HL-60 (cell line): ENCODE results near the gene KLF3.

Experiments
- DNase-seq, 2 experiments: peaks; one replicate each; pipeline ENCODE4 v3.0.0-alpha.2; 2010 to 2020; ENCODE audit warnings: low read depth in 1 of 2, low spot score in 1 of 2
- H3K27ac ChIP-seq: fragments of 250-450 bp; sonication (Bioruptor Pico); replicated peaks from 2 replicates; pipeline ENCODE4 v1.5.1; 2020; ENCODE audit warnings: mild to moderate bottlenecking, moderate library complexity
- H3K27me3 ChIP-seq: fragments of 250-450 bp; sonication (Bioruptor Pico); 2 replicates; pipeline ENCODE4 v1.5.1; 2021; ENCODE audit warnings: mild to moderate bottlenecking, moderate library complexity; ENCODE audit not compliant: insufficient read depth, poor library complexity, severe bottlenecking
- H3K4me3 ChIP-seq: replicated peaks from 2 replicates; pipeline ENCODE4 v1.5.1; 2011; ENCODE audit warnings: mild to moderate bottlenecking, control low read depth, low read length; ENCODE audit not compliant: insufficient read depth
- GABPA ChIP-seq: IDR thresholded peaks from 2 replicates; pipeline ENCODE4 v1.6.1; 2012; ENCODE audit warnings: low read depth
- POLR2AphosphoS5 ChIP-seq: IDR thresholded peaks from 2 replicates; pipeline ENCODE4 v1.6.1; 2012; ENCODE audit warnings: low read depth
- SPI1 ChIP-seq: IDR thresholded peaks from 2 replicates; pipeline ENCODE4 v1.6.1; 2012; ENCODE audit warnings: low read depth, mild to moderate bottlenecking, borderline replicate concordance
- TF ChIP-seq, protein P1 (sequence below): IDR thresholded peaks from 2 replicates; pipeline ENCODE4 v1.6.1; 2012; ENCODE audit warnings: low read depth; ENCODE audit not compliant: insufficient replicate concordance
- TF ChIP-seq, protein P2 (sequence below): IDR thresholded peaks from one replicate; pipeline ENCODE4 v1.5.1; 2011; ENCODE audit warnings: low read length, control low read depth, inconsistent platforms; ENCODE audit not compliant: insufficient read depth

KLF3 gene

DNA sequence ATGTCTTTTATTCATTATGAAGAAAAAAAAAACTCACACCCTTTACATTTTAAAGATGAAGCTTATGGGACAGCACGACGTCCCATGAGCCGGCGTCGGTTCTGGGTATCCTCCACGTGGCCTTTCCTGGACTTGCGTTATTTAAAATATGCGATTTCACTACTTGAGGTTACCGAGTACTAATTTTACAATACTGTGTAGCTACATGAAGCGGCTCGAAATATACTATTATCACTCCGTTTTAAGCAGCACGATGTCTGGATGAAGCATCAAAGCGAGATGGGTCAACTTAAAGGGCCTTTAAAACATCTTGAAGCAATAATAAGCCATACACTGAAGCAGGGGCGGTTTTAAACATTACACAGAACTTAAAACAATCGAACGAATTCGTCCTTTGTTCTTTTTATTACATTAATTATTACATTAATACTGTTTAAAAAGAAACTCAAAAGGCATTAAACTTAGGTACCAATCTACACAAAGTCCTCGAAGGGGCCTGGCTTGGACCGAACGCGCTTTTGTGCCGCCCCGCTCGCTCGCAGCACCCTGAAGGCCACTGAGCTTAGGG is 1.4 kb upstream of the KLF3 start:
- no peaks in the 10 kb centered on the region for H3K27me3 ChIP-seq
- peak overlapping the region; percentile 82 for H3K27ac ChIP-seq
- peak overlapping the region; percentile 59 for H3K4me3 ChIP-seq
- TF ChIP-seq, protein P1, sequence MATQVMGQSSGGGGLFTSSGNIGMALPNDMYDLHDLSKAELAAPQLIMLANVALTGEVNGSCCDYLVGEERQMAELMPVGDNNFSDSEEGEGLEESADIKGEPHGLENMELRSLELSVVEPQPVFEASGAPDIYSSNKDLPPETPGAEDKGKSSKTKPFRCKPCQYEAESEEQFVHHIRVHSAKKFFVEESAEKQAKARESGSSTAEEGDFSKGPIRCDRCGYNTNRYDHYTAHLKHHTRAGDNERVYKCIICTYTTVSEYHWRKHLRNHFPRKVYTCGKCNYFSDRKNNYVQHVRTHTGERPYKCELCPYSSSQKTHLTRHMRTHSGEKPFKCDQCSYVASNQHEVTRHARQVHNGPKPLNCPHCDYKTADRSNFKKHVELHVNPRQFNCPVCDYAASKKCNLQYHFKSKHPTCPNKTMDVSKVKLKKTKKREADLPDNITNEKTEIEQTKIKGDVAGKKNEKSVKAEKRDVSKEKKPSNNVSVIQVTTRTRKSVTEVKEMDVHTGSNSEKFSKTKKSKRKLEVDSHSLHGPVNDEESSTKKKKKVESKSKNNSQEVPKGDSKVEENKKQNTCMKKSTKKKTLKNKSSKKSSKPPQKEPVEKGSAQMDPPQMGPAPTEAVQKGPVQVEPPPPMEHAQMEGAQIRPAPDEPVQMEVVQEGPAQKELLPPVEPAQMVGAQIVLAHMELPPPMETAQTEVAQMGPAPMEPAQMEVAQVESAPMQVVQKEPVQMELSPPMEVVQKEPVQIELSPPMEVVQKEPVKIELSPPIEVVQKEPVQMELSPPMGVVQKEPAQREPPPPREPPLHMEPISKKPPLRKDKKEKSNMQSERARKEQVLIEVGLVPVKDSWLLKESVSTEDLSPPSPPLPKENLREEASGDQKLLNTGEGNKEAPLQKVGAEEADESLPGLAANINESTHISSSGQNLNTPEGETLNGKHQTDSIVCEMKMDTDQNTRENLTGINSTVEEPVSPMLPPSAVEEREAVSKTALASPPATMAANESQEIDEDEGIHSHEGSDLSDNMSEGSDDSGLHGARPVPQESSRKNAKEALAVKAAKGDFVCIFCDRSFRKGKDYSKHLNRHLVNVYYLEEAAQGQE = no peak
- TF ChIP-seq POLR2AphosphoS5 (no peak), SPI1 (no peak), GABPA (no peak)
- TF ChIP-seq, protein P2, sequence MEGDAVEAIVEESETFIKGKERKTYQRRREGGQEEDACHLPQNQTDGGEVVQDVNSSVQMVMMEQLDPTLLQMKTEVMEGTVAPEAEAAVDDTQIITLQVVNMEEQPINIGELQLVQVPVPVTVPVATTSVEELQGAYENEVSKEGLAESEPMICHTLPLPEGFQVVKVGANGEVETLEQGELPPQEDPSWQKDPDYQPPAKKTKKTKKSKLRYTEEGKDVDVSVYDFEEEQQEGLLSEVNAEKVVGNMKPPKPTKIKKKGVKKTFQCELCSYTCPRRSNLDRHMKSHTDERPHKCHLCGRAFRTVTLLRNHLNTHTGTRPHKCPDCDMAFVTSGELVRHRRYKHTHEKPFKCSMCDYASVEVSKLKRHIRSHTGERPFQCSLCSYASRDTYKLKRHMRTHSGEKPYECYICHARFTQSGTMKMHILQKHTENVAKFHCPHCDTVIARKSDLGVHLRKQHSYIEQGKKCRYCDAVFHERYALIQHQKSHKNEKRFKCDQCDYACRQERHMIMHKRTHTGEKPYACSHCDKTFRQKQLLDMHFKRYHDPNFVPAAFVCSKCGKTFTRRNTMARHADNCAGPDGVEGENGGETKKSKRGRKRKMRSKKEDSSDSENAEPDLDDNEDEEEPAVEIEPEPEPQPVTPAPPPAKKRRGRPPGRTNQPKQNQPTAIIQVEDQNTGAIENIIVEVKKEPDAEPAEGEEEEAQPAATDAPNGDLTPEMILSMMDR = no peak
- no peak for DNase-seq

DNA sequence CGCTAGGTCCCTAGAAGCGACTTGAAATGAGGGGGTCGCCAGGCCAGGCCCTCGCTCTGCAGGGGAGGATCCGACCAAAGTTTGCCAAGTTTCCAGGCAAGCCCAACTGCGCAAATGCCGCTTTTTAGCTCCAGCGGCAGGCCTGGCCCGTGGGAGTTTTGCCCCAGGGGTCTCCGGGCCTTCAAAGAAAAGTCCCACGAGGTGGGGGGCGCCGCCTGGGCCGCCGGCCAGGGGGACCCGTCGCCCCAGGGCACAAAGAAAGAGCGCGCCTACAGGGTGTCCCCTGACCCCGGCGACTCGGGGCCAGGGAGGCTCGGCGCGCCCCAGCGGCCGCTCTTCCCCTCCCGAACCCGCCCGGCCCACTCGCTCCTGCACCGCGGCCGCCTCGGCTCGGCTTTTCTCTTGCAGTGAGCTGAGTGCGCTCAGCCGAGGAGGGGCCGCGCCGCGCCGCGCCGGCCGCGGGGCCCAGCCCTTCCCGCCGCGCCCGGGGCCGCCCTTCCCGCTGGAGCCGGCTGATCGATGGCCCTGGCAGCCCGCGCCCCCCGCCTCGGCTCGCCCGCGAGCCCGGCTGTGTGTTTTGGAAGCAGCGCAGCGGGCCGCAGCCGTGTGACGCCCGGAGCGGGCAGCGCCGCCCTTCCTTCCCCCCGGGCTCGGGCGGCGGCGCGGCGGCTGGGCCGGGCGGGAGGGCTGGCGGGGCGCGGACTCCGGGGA is 754 bp upstream of the KLF3 start:
- Histone ChIP-seq H3K27me3 (no peaks in the 10 kb centered on the region), H3K27ac (peak overlapping the region; percentile 82), H3K4me3 (peak overlapping the region; percentile 59)
- peak in 1 of 2 experiments; percentile 14 for DNase-seq
- no peak for TF ChIP-seq GABPA
- no peak for TF ChIP-seq POLR2AphosphoS5
- no peak for TF ChIP-seq SPI1
- TF ChIP-seq, protein P2 = no peak
- TF ChIP-seq, protein P1 = no peak

DNA sequence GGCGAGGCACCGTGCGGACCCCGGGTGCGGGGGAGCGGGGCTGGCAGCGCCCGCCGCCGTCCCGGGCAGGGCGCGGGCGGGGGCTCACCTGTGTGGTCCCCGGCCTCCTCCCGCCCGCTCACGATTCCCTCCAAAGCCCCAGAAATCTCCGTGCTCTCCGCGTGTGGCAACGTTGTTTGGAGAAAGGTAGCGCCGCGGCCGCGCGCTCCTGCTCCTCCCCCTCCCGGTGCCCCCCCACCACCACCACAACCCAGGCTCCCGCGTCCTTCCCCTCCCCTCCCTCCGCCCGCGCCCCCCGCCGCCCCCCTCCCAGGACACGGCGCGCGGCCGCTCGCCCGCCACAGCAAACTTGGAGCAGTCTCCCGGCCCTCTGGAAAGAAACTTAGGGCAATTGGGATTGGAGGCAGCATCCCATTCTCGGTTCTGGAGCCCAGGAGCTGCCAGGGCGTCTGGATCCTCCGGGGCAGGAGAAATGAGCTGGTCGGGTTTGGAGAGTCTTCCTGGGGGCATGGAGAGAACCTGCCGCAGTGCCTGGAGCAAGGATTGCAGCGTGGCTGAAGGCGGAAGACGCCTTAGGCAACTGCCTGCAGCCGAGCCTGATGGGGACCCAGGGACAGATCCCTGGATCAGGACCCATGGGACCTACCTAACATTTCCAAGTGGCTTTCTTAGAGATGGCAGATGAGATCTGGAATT is 855 bp downstream of the KLF3 start:
- DNase-seq = peak in 1 of 2 experiments; percentile 64
- TF ChIP-seq SPI1 = no peak
- TF ChIP-seq POLR2AphosphoS5 = no peak
- TF ChIP-seq, protein P1 = no peak
- TF ChIP-seq, protein P2 = no peak
- no peak for TF ChIP-seq GABPA
- Histone ChIP-seq H3K27me3 (no peaks in the 10 kb centered on the region), H3K4me3 (peak overlapping the region; percentile 84), H3K27ac (peak overlapping the region; percentile 94)
